Gastroesophageal sphincter (tissue), 3 donors: ENCODE results near the gene E2F3.
A peak's percentile ranks its signal among the peaks of the same experiment; 100 is the strongest.

Source experiments
- CTCF ChIP-seq, 4 experiments: fragments of 200-600 bp in 2 of 4; fragments of 450-650 bp in 2 of 4; sonication (generic) in 1 of 4; IDR thresholded peaks; one replicate each; pipeline ENCODE4 v1.5.1; 2017 to 2019; ENCODE audit warnings: antibody characterized with exemption in 4 of 4, mild to moderate bottlenecking in 2 of 4, moderate library complexity in 2 of 4
- EP300 ChIP-seq: sonication (generic); formaldehyde crosslinking; IDR thresholded peaks from one replicate; pipeline ENCODE4 v1.6.1; 2017; ENCODE audit warnings: antibody characterized with exemption, mild to moderate bottlenecking
- POLR2A ChIP-seq, 2 donors: fragments of 450-650 bp; IDR thresholded peaks; one replicate each; pipeline ENCODE4 v1.6.1; 2017; ENCODE audit warnings: antibody characterized with exemption in 2 of 2, mild to moderate bottlenecking in 2 of 2, moderate library complexity in 1 of 2
- POLR2AphosphoS5 ChIP-seq: sonication (generic); formaldehyde crosslinking; IDR thresholded peaks from one replicate; pipeline ENCODE4 v1.6.1; 2017; ENCODE audit warnings: antibody characterized with exemption

GRCh38 chr6:20534295-20535262, 132.9 kb downstream of the E2F3 start, which contains the start of gene CDKAL1:
- no peak for TF ChIP-seq CTCF (IDR thresholded peaks at IDR 0.05)
- peak; percentile 94 for TF ChIP-seq POLR2AphosphoS5
- TF ChIP-seq POLR2A (IDR thresholded peaks at IDR 0.05), result no peak
- no peak for TF ChIP-seq EP300
